ENCODE measurements around the gene CCDC183. TPM values are rescaled to one million over a fixed set of nuclear protein-coding genes. Genes with fewer than 3 reads are reported as not detected.

The CCDC183 gene
- total and polyA plus RNA-seq, 4 donors = 0.20 to 1.8 (median 1.0) TPM

DNA sequence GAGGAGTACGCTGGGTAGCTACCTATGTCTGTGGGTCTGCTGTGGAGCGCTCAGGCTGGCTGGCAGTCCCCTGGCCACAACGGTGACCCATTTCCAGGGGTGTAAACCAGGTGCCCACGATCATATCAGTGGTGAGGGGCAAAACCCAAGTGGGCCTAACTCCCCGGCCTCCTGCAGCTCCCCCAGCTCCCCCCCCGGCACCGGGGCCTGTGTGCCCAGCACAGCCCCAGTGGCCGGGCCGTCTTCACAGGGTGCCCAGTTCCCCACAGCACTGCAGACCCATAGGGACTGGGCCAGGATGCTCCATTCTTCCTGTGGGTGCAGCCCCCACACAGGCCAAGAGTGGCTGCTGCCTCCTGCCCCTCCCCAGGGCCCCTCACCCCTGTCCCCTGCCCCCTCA is 37.1 kb upstream of the CCDC183 start:
- Histone ChIP-seq H3K27me3 (ENCODE audit: control insufficient read depth in 4 of 4, insufficient read depth in 4 of 4, low read length in 3 of 4) (no peaks in the 10 kb centered on the region), H3K4me1 (ENCODE audit: control insufficient read depth in 4 of 4, insufficient read depth in 4 of 4, low read length in 3 of 4) (no peaks in the 10 kb centered on the region), H3K27ac (ENCODE audit: low read depth in 1 of 2, low read length in 2 of 2) (no peak overlapping the region), H3K9me3 (ENCODE audit: control insufficient read depth in 4 of 4, low read length in 3 of 4) (no peaks in the 10 kb centered on the region), H3K36me3 (ENCODE audit: control insufficient read depth in 4 of 4, insufficient read depth in 3 of 4, low read depth in 1 of 4, low read length in 3 of 4) (no peaks in the 10 kb centered on the region), H3K9ac (ENCODE audit: low read depth in 1 of 2, low read length in 2 of 2) (no peak overlapping the region), H3K4me3 (ENCODE audit: low read depth in 1 of 3, low read length in 3 of 3) (no peak overlapping the region)
- 85% methylated on average over 9 of the region's 9 CpGs for WGBS
- no peak for DNase-seq (ENCODE audit: low spot score)
- no peak for TF ChIP-seq FOXA2 (IDR thresholded peaks at IDR 0.05)
- TF ChIP-seq YY1 (IDR thresholded peaks at IDR 0.05) = no peak
- TF ChIP-seq RAD21 (IDR thresholded peaks at IDR 0.05) = no peak
- TF ChIP-seq SP1 (IDR thresholded peaks at IDR 0.05) = no peak
- TF ChIP-seq, protein P1, sequence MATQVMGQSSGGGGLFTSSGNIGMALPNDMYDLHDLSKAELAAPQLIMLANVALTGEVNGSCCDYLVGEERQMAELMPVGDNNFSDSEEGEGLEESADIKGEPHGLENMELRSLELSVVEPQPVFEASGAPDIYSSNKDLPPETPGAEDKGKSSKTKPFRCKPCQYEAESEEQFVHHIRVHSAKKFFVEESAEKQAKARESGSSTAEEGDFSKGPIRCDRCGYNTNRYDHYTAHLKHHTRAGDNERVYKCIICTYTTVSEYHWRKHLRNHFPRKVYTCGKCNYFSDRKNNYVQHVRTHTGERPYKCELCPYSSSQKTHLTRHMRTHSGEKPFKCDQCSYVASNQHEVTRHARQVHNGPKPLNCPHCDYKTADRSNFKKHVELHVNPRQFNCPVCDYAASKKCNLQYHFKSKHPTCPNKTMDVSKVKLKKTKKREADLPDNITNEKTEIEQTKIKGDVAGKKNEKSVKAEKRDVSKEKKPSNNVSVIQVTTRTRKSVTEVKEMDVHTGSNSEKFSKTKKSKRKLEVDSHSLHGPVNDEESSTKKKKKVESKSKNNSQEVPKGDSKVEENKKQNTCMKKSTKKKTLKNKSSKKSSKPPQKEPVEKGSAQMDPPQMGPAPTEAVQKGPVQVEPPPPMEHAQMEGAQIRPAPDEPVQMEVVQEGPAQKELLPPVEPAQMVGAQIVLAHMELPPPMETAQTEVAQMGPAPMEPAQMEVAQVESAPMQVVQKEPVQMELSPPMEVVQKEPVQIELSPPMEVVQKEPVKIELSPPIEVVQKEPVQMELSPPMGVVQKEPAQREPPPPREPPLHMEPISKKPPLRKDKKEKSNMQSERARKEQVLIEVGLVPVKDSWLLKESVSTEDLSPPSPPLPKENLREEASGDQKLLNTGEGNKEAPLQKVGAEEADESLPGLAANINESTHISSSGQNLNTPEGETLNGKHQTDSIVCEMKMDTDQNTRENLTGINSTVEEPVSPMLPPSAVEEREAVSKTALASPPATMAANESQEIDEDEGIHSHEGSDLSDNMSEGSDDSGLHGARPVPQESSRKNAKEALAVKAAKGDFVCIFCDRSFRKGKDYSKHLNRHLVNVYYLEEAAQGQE (IDR thresholded peaks at IDR 0.05) = no peak

DNA sequence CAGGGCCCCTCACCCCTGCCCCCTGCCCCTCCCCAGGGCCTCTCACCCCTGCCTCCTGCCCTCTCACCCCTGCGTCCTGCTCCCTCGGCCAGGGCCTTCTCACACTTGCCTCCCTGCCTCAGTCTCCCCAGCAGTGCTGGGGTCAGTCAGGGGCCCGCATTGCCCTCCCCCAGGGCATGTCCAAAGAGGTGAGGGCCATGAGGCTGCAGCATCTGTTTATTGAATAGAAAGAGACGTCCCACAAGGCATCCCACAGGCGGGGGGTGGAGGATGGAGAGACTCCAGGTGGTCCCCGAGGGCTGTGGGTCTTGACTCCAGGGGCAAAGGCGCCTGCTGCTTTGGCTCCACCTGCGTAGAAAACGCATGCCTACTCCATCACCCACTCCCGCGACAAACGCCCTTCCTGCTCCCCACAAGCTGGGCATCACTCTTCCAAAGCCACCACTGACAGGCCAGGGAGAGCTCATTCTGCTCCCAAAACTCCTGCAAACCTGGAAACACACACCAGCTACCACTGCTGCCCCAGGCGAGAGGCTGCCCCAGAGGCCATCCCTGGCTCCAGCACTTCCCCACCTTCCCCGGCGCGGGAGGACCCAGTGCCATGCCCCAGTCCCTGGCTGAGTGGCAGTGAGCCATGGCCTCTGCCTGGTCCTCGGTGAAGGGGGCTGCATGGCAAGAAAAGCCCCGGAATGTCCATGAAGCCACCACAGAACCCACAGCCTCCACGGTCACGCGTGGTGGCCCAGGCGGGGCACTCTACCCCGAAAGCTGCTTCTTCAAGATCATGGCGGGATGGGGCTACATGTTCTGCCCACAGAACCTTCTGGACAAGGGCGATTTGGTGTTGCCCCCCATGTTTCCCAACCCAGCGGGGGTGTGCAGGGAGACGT is 36.5 kb upstream of the CCDC183 start:
- no peaks in the 10 kb centered on the region for H3K9me3 ChIP-seq (ENCODE audit: control insufficient read depth in 4 of 4, low read length in 3 of 4)
- H3K4me1 ChIP-seq (ENCODE audit: control insufficient read depth in 4 of 4, insufficient read depth in 4 of 4, low read length in 3 of 4) = no peaks in the 10 kb centered on the region
- H3K27me3 ChIP-seq (ENCODE audit: control insufficient read depth in 4 of 4, insufficient read depth in 4 of 4, low read length in 3 of 4) = no peaks in the 10 kb centered on the region
- H3K4me3 ChIP-seq (ENCODE audit: low read depth in 1 of 3, low read length in 3 of 3) = no peak overlapping the region
- H3K9ac ChIP-seq (ENCODE audit: low read depth in 1 of 2, low read length in 2 of 2) = no peak overlapping the region
- WGBS = 91% methylated on average over 27 of the region's 27 CpGs
- no peak for DNase-seq (ENCODE audit: low spot score)
- TF ChIP-seq YY1 (IDR thresholded peaks at IDR 0.05) = no peak
- TF ChIP-seq, protein P1 (IDR thresholded peaks at IDR 0.05) = no peak
- no peak overlapping the region for H3K27ac ChIP-seq (ENCODE audit: low read depth in 1 of 2, low read length in 2 of 2)
- H3K36me3 ChIP-seq (ENCODE audit: control insufficient read depth in 4 of 4, insufficient read depth in 3 of 4, low read depth in 1 of 4, low read length in 3 of 4) = no peaks in the 10 kb centered on the region

DNA sequence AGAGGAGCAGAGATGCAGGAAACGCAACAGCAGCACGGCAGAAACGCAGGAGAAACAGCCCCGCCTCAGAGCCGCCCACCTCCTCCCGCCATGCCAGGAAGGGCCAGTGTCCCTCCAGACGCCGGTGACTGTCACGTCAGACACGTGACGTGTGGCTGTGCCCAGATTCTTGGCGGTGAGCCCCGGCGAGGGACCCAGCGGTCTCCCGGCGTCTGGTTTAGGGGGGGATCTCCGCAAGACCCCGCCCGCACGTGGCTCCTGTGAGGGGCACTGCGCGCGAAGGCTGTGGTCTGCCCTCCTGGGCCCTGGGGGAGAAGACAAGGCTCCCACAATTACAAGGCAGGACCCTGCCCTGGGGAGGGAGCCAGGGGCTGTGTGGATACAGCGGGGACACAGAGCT is 35.7 kb upstream of the CCDC183 start:
- DNase-seq (ENCODE audit: low spot score) = no peak
- Histone ChIP-seq H3K9ac (ENCODE audit: low read depth in 1 of 2, low read length in 2 of 2) (no peak overlapping the region), H3K27ac (ENCODE audit: low read depth in 1 of 2, low read length in 2 of 2) (no peak overlapping the region), H3K9me3 (ENCODE audit: control insufficient read depth in 4 of 4, low read length in 3 of 4) (no peaks in the 10 kb centered on the region), H3K27me3 (ENCODE audit: control insufficient read depth in 4 of 4, insufficient read depth in 4 of 4, low read length in 3 of 4) (no peaks in the 10 kb centered on the region), H3K4me3 (ENCODE audit: low read depth in 1 of 3, low read length in 3 of 3) (no peak overlapping the region), H3K4me1 (ENCODE audit: control insufficient read depth in 4 of 4, insufficient read depth in 4 of 4, low read length in 3 of 4) (no peaks in the 10 kb centered on the region), H3K36me3 (ENCODE audit: control insufficient read depth in 4 of 4, insufficient read depth in 3 of 4, low read depth in 1 of 4, low read length in 3 of 4) (no peaks in the 10 kb centered on the region)
- 79% methylated on average over 25 of the region's 25 CpGs for WGBS
- TF ChIP-seq EGR1 (IDR thresholded peaks at IDR 0.05; ENCODE audit: low read depth in 2 of 2) (no peak), FOXA1 (IDR thresholded peaks at IDR 0.05) (no peak), TAF1 (conservative IDR thresholded peaks at IDR 0.05) (no peak), NR2F2 (IDR thresholded peaks at IDR 0.05) (no peak), HNF4G (IDR thresholded peaks at IDR 0.05) (no peak), YY1 (IDR thresholded peaks at IDR 0.05) (no peak), JUND (IDR thresholded peaks at IDR 0.05) (no peak), RXRA (IDR thresholded peaks at IDR 0.05) (no peak), RAD21 (IDR thresholded peaks at IDR 0.05) (no peak)
- TF ChIP-seq, protein P2, sequence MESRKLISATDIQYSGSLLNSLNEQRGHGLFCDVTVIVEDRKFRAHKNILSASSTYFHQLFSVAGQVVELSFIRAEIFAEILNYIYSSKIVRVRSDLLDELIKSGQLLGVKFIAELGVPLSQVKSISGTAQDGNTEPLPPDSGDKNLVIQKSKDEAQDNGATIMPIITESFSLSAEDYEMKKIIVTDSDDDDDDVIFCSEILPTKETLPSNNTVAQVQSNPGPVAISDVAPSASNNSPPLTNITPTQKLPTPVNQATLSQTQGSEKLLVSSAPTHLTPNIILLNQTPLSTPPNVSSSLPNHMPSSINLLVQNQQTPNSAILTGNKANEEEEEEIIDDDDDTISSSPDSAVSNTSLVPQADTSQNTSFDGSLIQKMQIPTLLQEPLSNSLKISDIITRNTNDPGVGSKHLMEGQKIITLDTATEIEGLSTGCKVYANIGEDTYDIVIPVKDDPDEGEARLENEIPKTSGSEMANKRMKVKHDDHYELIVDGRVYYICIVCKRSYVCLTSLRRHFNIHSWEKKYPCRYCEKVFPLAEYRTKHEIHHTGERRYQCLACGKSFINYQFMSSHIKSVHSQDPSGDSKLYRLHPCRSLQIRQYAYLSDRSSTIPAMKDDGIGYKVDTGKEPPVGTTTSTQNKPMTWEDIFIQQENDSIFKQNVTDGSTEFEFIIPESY (IDR thresholded peaks at IDR 0.05) = no peak
- TF ChIP-seq, protein P1 (IDR thresholded peaks at IDR 0.05) = no peak
- TF ChIP-seq, protein P3, sequence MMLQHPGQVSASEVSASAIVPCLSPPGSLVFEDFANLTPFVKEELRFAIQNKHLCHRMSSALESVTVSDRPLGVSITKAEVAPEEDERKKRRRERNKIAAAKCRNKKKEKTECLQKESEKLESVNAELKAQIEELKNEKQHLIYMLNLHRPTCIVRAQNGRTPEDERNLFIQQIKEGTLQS (IDR thresholded peaks at IDR 0.05) = no peak
